K562 (cell line): ENCODE measurements around the gene DYRK1A. TPM values are rescaled to one million over a fixed set of nuclear protein-coding genes. Genes with fewer than 3 reads are reported as not detected.

ENCODE experiments used
- AFF1 ChIP-seq, 2 experiments: fragments of 450-650 bp; IDR thresholded peaks; 2 replicates each; pipeline ENCODE4 v1.6.1; 2018; ENCODE audit warnings: mild to moderate bottlenecking in 2 of 2, low read depth in 1 of 2; ENCODE audit not compliant: partially characterized antibody in 2 of 2
- CCAR2 ChIP-seq: fragments of 200-400 bp; formaldehyde crosslinking; IDR thresholded peaks from 2 replicates; pipeline ENCODE4 v1.6.1; 2017; ENCODE audit warnings: mild to moderate bottlenecking, low read depth, low read length
- CREB5 ChIP-seq: fragments of 250-450 bp; sonication (Bioruptor Pico); IDR thresholded peaks from 2 replicates; pipeline ENCODE4 v1.5.0; 2020; ENCODE audit warnings: mild to moderate bottlenecking
- CTBP1 ChIP-seq: fragments of 450-650 bp; IDR thresholded peaks from 2 replicates; pipeline ENCODE4 v1.6.1; 2016; ENCODE audit warnings: borderline replicate concordance
- CTCFL ChIP-seq: IDR thresholded peaks from 2 replicates; pipeline ENCODE4 v1.6.1; 2011; ENCODE audit warnings: borderline replicate concordance, low read depth, mild to moderate bottlenecking, moderate library complexity, low read length; ENCODE audit not compliant: insufficient read depth, poor library complexity, severe bottlenecking
- FOXJ2 ChIP-seq: fragments of 200-800 bp; sonication (Bioruptor generic); IDR thresholded peaks from 2 replicates; pipeline ENCODE4 v1.6.1; 2016; ENCODE audit warnings: missing genetic modification characterization, missing compliant biosample characterization
- HNRNPUL1 ChIP-seq: fragments of 200-400 bp; formaldehyde crosslinking; IDR thresholded peaks from 2 replicates; pipeline ENCODE4 v1.6.1; 2017; ENCODE audit warnings: low read length
- KAT2B ChIP-seq: IDR thresholded peaks from one replicate; pipeline ENCODE4 v1.6.1; 2012; ENCODE audit warnings: low read depth, mild to moderate bottlenecking, control low read depth, inconsistent platforms, low read length, moderate library complexity
- MAZ ChIP-seq, 2 experiments: fragments of 450-650 bp in 1 of 2; sonication (generic) in 1 of 2; formaldehyde crosslinking; IDR thresholded peaks in 1 of 2; conservative IDR thresholded peaks in 1 of 2; 2 replicates each; pipeline versions ENCODE4 v1.4.0 to v1.5.0; 2020; ENCODE audit warnings: mild to moderate bottlenecking in 1 of 2, missing genetic modification reagents in 1 of 2
- NEUROD1 ChIP-seq: fragments of 150-350 bp; IDR thresholded peaks from 2 replicates; pipeline ENCODE4 v1.6.1; 2014; ENCODE audit warnings: borderline replicate concordance, low read length, low read depth; ENCODE audit not compliant: partially characterized antibody
- NFE2 ChIP-seq: IDR thresholded peaks from 2 replicates; pipeline ENCODE4 v1.6.1; 2014; ENCODE audit warnings: antibody characterized with exemption, low read depth
- SMARCB1 ChIP-seq: IDR thresholded peaks from 2 replicates; pipeline ENCODE4 v1.6.1; 2011; ENCODE audit warnings: improper control_type of control experiment, low read depth; ENCODE audit not compliant: insufficient read length
- STAG1 ChIP-seq: sonication (generic); formaldehyde crosslinking; IDR thresholded peaks from 2 replicates; pipeline ENCODE4 v1.5.0; 2020; ENCODE audit warnings: missing genetic modification reagents, borderline replicate concordance
- TAF7 ChIP-seq: fragments of 450-650 bp; IDR thresholded peaks from 2 replicates; pipeline ENCODE4 v1.6.1; 2016; ENCODE audit warnings: missing genetic modification characterization, missing compliant biosample characterization
- ZBTB26 ChIP-seq: fragments of 450-650 bp; formaldehyde crosslinking; IDR thresholded peaks from 2 replicates; pipeline ENCODE4 v1.4.0; 2022; ENCODE audit warnings: missing genetic modification characterization
- ZNF740 ChIP-seq, 3 experiments: fragments of 200-800 bp in 1 of 3; sonication (Bioruptor generic) in 1 of 3; sonication (generic) in 1 of 3; formaldehyde crosslinking in 1 of 3; IDR thresholded peaks; 2 replicates each; pipeline versions ENCODE4 v1.6.1 to v1.8.0; 2016 to 2022; ENCODE audit warnings: mild to moderate bottlenecking in 2 of 3, missing compliant biosample characterization in 2 of 3, missing genetic modification characterization in 2 of 3, missing genetic modification reagents in 1 of 3
- polyA plus RNA-seq, 8 experiments: library from polyadenylated mRNA; depleted of rRNA in 4 of 8; stranded (reverse) in 5 of 8; unstranded in 3 of 8; fragments of >200 nt; fragmentation: Nextera tagmentation in 2 of 8; fragmentation: Illumina TruSeq in 1 of 8; extraction: Ambion mirVana in 2 of 8; extraction: Trizol in 1 of 8; gene quantifications; 2 replicates each; pipeline versions ENCODE4 v1.2.1 to v1.2.3, GENCODE V29; 2011 to 2014; ENCODE audit warnings: inconsistent platforms in 1 of 8, missing spikeins in 1 of 8
- total RNA-seq, 7 experiments: library from RNA; depleted of rRNA in 6 of 7; stranded (reverse); fragments of >200 nt in 6 of 7; fragmentation: Illumina TruSeq in 2 of 7; extraction: Trizol in 2 of 7; gene quantifications; 2 replicates each; pipeline versions ENCODE4 v1.2.1 to v1.2.3, GENCODE V29; 2011 to 2021; ENCODE audit warnings: low replicate concordance in 1 of 7

Gene DYRK1A
- total and polyA plus RNA-seq, 9 of the 15 experiments (the other 6 are each of a cell fraction or from before 2014, with no cell fraction given): 3.7 to 64.8 (median 42.3) TPM

GRCh38 chr21:37368541-37369279 lies 2.1 kb downstream of the DYRK1A start (continued):
- TF ChIP-seq AFF1 (IDR thresholded peaks at IDR 0.05; ENCODE audit: low read depth in 1 of 2, partially characterized antibody in 2 of 2) (peak in 1 of 2 experiments; percentile 47), KAT2B (no peak), CREB5 (CRISPR knock-in tag) (no peak), HNRNPUL1 (no peak; the same call in 1 of the 2 replicates), TAF7 (tag) (0 out of 2 replicates have a peak, but pooled peaks have one; percentile 36), ZNF740 (CRISPR knock-in tag; IDR thresholded peaks at IDR 0.05) (no peak; the same call in 1 of the 2 replicates), ZNF740 (tag; IDR thresholded peaks at IDR 0.05) (peak in 1 of 2 experiments; percentile 76; a peak in 2 of 4 replicates), CTBP1 (no peak), FOXJ2 (tag) (no peak), NEUROD1 (no peak), ZBTB26 (CRISPR knock-in tag) (no peak), STAG1 (CRISPR knock-in tag) (no peak), SMARCB1 (no peak), MAZ (CRISPR knock-in tag; conservative IDR thresholded peaks at IDR 0.05 in 1 of 2, IDR thresholded peaks at IDR 0.05 in 1 of 2) (no peak), CCAR2 (no peak), CTCFL (no peak), NFE2 (no peak)
